Gastrocnemius medialis (tissue), 4 donors: ENCODE measurements around the gene NXN. TPM values are rescaled to one million over a fixed set of nuclear protein-coding genes. Genes with fewer than 3 reads are reported as not detected.
"Not testable (repeated sequence)": the region's sequence is repeated elsewhere in the genome, so short reads cannot be mapped to it uniquely, and the experiment has no call there.

ENCODE experiments used
- ATAC-seq, 2 donors: fragments of 150-250 bp; one replicate each; pipeline ENCODE4 v1.9.1; 2016
- DNase-seq, 2 donors: peaks; one replicate each; pipeline ENCODE4 v3.0.0-alpha.2; 2019
- H3K27ac ChIP-seq, 4 donors: fragments of 200-600 bp; sonication (generic); 1 replicate in 1 of 4; 2 replicates in 3 of 4; pipeline ENCODE4 v1.5.1; 2016 to 2018; ENCODE audit warnings: mild to moderate bottlenecking in 2 of 4, moderate library complexity in 1 of 4
- H3K27me3 ChIP-seq, 3 donors: fragments of 200-600 bp; sonication (generic) in 2 of 3; 1 replicate in 1 of 3; 2 replicates in 2 of 3; pipeline versions ENCODE4 v1.5.1 to v1.6.0; 2016 to 2019; ENCODE audit warnings: mild to moderate bottlenecking in 1 of 3, moderate library complexity in 1 of 3
- H3K36me3 ChIP-seq, 2 donors: fragments of 200-600 bp; sonication (generic) in 1 of 2; one replicate each; pipeline ENCODE4 v1.5.1; 2017 to 2018
- H3K4me1 ChIP-seq, 2 donors: fragments of 200-600 bp; sonication (generic) in 1 of 2; one replicate each; pipeline ENCODE4 v1.5.1; 2016 to 2017; ENCODE audit warnings: mild to moderate bottlenecking in 2 of 2
- H3K4me3 ChIP-seq, 4 donors: fragments of 200-600 bp; sonication (generic) in 3 of 4; 1 replicate in 1 of 4; 2 replicates in 3 of 4; pipeline ENCODE4 v1.5.1; 2016 to 2019; ENCODE audit warnings: mild to moderate bottlenecking in 2 of 4
- H3K9me3 ChIP-seq, 3 donors: fragments of 200-600 bp; sonication (generic) in 2 of 3; 1 replicate in 1 of 3; 2 replicates in 2 of 3; pipeline ENCODE4 v1.5.1; 2016 to 2019
- POLR2A ChIP-seq, 2 donors: fragments of 450-650 bp; IDR thresholded peaks; one replicate each; pipeline ENCODE4 v1.6.1; 2017; ENCODE audit warnings: antibody characterized with exemption in 2 of 2, mild to moderate bottlenecking in 2 of 2, moderate library complexity in 2 of 2
- in situ Hi-C, 4 donors: fragments of 200-750 bp; cut with MboI; loops; one replicate each; pipeline versions ENCODE4 v1.15.0 to v1.8.0; 2017; ENCODE audit warnings: low sequenced_read_pairs in 4 of 4
- intact Hi-C: fragments of 100-400 bp; cut with DNase I; formaldehyde crosslinking; loops from one replicate; pipeline ENCODE4 v1.15.1; 2023; ENCODE audit warnings: low total_unique reads
- total RNA-seq, 4 donors: library from RNA; depleted of rRNA; stranded (reverse); fragments of >200 nt; gene quantifications; one replicate each; pipeline versions ENCODE4 v1.1.0 to v1.2.3, GENCODE V29; 2016
- TF ChIP-seq, protein P1 (sequence below), 5 experiments: fragments of 450-650 bp in 3 of 5; fragments of 200-600 bp in 2 of 5; sonication (generic) in 2 of 5; IDR thresholded peaks in 4 of 5; conservative IDR thresholded peaks in 1 of 5; 1 replicate in 4 of 5; 2 replicates in 1 of 5; pipeline ENCODE4 v1.5.1; 2016 to 2019; ENCODE audit warnings: antibody characterized with exemption in 5 of 5, mild to moderate bottlenecking in 3 of 5, moderate library complexity in 3 of 5

Gene NXN
- total RNA-seq, 4 donors from 2014 or later: 55.6 to 86.4 (median 62.7) TPM

DNA sequence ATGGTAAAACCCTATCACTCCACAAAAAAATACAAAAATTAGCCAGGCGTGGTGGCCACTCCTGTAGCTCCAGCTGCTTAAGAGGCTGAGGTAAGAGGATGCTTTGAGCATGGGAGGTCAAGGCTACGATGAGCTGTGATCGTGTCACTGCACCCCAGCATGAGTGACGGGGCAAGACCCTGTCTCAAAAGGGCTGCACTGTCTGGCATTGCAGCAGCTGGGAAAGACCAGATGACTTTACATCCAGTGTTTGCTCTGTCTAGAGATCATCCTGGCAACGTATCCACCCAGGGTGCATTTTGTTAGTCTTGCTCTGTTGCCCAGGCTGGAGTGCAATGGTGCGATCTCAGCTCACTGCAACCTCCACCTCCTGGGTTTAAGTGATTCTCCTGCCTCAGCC lies 145.4 kb downstream of the NXN start:
- DNase-seq: no peak
- TF ChIP-seq, protein P1, sequence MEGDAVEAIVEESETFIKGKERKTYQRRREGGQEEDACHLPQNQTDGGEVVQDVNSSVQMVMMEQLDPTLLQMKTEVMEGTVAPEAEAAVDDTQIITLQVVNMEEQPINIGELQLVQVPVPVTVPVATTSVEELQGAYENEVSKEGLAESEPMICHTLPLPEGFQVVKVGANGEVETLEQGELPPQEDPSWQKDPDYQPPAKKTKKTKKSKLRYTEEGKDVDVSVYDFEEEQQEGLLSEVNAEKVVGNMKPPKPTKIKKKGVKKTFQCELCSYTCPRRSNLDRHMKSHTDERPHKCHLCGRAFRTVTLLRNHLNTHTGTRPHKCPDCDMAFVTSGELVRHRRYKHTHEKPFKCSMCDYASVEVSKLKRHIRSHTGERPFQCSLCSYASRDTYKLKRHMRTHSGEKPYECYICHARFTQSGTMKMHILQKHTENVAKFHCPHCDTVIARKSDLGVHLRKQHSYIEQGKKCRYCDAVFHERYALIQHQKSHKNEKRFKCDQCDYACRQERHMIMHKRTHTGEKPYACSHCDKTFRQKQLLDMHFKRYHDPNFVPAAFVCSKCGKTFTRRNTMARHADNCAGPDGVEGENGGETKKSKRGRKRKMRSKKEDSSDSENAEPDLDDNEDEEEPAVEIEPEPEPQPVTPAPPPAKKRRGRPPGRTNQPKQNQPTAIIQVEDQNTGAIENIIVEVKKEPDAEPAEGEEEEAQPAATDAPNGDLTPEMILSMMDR (IDR thresholded peaks at IDR 0.05 in 4 of 5, conservative IDR thresholded peaks at IDR 0.05 in 1 of 5): no peak
- no peak for TF ChIP-seq POLR2A (IDR thresholded peaks at IDR 0.05)
- Histone ChIP-seq H3K27me3 (no peaks in the 10 kb centered on the region), H3K4me1 (peaks cover 16 to 51% of the 10 kb centered on the region in 2 donors), H3K9me3 (no peaks in the 10 kb centered on the region), H3K36me3 (no peaks in the 10 kb centered on the region), H3K4me3 (no peak overlapping the region), H3K27ac (peak overlapping the region in 3 of 4 donors; percentile 72 to 84 (median 77))
- in situ Hi-C loops (no loop called here), intact Hi-C loops (no loop called here)
- ATAC-seq: no peak

DNA sequence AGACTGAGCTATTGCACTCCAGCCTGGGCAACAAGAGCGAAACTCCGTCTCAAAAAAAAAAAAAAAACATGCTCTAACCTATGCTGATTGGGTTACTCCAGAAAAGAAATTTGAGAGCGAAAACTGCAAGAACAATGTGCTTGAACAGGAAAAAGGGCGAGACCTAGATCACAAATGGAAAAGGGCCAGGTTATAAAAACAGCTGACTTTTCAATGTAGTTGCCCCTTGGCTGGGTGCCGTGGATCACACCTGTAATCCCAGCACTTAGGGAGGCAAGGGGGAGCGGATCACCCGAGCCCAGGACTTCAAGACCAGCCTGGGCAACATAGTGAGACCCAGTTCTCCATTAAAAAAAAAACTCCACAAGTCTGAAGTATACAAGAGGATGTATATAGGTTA lies 148.6 kb downstream of the NXN start:
- no peak for ATAC-seq
- in situ Hi-C loops: no loop called here
- TF ChIP-seq, protein P1 (IDR thresholded peaks at IDR 0.05 in 4 of 5, conservative IDR thresholded peaks at IDR 0.05 in 1 of 5): no peak
- no peak for TF ChIP-seq POLR2A (IDR thresholded peaks at IDR 0.05)
- Histone ChIP-seq H3K27ac (peak overlapping the region in 3 of 4 donors; percentile 47 to 71 (median 52)), H3K36me3 (no peaks in the 10 kb centered on the region), H3K4me3 (no peak overlapping the region), H3K4me1 (peaks cover 16 to 34% of the 10 kb centered on the region in 2 donors), H3K9me3 (no peaks in the 10 kb centered on the region), H3K27me3 (no peaks in the 10 kb centered on the region)
- intact Hi-C loops: no loop called here
- no peak for DNase-seq

DNA sequence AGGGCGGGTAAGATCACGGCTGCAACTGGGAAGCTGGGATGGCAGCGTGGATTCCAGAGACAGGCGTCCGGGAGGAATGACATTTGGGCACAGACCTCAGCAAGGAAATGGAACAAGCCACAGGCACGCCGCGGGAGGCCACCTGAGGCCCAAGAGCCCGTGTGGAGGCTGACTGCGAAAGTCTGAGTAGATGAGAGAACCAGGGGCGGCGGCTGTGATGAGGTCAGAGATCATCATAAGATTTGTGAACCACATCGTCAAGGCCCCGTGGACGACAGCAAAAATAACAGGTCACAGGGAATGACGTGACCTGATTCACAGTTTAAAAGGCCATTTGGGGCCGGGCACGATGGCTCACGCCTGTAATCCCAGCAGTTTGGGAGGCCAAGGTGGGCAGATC lies 149.2 kb downstream of the NXN start:
- ATAC-seq (peak; percentile 16 to 22), DNase-seq (no peak)
- H3K27me3 ChIP-seq: no peaks in the 10 kb centered on the region
- peaks cover 14 to 31% of the 10 kb centered on the region in 2 donors for H3K4me1 ChIP-seq
- TF ChIP-seq, protein P1 (IDR thresholded peaks at IDR 0.05 in 4 of 5, conservative IDR thresholded peaks at IDR 0.05 in 1 of 5): no peak
- TF ChIP-seq POLR2A (IDR thresholded peaks at IDR 0.05): no peak
- no peak overlapping the region for H3K4me3 ChIP-seq
- H3K36me3 ChIP-seq: peaks cover 0 to 6% of the 10 kb centered on the region in 2 donors
- H3K27ac ChIP-seq: peak overlapping the region; percentile 47 to 71 (median 56)
- no peaks in the 10 kb centered on the region for H3K9me3 ChIP-seq
- intact Hi-C loops (no loop called here), in situ Hi-C loops (no loop called here)

DNA sequence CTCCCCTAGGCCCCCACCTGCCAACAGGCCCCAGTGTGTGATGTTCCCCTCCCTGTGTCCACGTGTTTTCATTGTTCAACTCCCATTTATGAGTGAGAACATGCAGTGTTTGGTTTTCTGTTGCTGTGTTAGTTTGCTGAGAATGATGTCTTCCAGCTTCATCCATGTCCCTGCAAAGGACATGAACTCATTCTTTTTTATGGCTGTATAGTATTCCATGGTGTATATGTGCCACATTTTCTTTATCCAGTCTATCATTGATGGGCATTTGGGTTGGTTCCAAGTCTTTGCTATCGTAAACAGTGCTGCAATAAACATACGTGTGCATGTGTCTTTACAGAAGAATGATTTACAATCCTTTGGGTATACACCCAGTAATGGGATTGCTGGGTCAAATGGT lies 150.0 kb downstream of the NXN start:
- in situ Hi-C loops, H3K9me3 ChIP-seq, H3K27me3 ChIP-seq, H3K36me3 ChIP-seq, H3K4me3 ChIP-seq, ATAC-seq, intact Hi-C loops, DNase-seq: not testable (repeated sequence)
- Histone ChIP-seq H3K27ac (peak overlapping the region in 3 of 4 donors; percentile 47 to 71 (median 52)), H3K4me1 (peaks cover 6 to 28% of the 10 kb centered on the region in 2 donors)

DNA sequence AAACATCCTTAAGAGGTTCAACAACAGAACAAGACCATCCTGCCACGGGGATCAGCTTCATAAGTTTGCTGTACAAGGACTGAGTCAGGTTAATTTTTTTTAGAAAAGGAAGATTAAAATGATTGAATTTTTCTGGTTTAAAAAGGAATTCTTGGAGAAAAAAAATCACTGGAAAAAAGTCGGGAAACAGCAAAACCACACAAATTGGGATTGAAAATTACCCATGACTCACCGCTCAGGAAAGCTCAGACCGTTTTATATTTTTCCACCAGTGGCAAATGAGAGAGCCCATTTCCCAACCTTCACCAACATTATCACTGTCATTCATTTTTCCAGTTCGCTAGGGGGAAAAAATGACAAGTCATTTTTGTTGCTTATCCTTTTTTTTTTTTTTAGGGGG lies 150.8 kb downstream of the NXN start:
- peaks cover 5 to 26% of the 10 kb centered on the region in 2 donors for H3K4me1 ChIP-seq
- in situ Hi-C loops (no loop called here), intact Hi-C loops (no loop called here)
- no peak overlapping the region for H3K27ac ChIP-seq
- no peaks in the 10 kb centered on the region for H3K9me3 ChIP-seq
- H3K36me3 ChIP-seq: peaks cover 0 to 6% of the 10 kb centered on the region in 2 donors
- no peaks in the 10 kb centered on the region for H3K27me3 ChIP-seq
- no peak for ATAC-seq
- DNase-seq: no peak
- TF ChIP-seq, protein P1 (IDR thresholded peaks at IDR 0.05 in 4 of 5, conservative IDR thresholded peaks at IDR 0.05 in 1 of 5): no peak
- no peak for TF ChIP-seq POLR2A (IDR thresholded peaks at IDR 0.05)
- no peak overlapping the region for H3K4me3 ChIP-seq
